ENCODE measurements around the gene BSDC1. TPM values are rescaled to one million over a fixed set of nuclear protein-coding genes. Genes with fewer than 3 reads are reported as not detected.

Gene BSDC1
- polyA plus RNA-seq, 1 of the 3 experiments (the other 2 are of a cell fraction), result 51.0 TPM

DNA sequence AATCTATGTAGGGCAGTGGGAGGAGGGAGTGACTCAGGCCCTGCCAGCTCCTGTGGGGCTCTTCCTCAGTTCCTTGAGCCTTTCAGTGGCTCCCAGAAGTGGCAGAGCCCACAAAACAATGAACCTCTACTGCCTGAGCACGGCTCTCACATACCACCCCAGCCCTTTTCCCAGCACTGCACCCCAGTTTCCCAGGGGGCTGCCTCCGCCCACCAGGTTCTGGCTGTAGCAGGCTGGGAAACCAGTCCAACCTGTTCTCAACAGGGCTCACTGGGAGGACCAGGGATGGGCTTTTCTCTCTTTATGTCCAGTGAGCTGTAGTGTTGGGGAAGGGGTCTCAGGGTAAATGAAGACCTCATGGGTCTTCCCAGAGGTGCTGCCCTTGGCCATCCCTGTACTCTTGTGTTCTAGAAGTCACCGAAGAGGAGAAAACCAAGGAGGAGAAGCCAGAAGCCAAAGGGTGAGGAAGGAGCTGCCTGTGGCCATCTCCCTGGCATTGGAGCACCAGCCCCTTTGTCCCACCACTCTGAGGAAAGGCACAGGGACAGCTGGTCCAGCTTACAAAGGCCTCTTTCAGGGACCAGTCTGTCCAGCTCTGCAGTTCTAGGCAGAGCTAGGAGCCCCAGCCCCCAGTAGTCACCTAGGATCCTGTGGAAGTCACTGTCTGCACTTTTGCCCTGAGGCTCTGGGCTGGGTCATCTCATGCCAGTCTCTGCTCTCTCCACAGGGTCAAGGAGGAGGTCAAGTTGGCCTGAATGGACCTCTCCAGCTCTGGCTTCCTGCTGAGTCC, 61.8 kb downstream of the BSDC1 start:
- no peak overlapping the region for H3K4me2 ChIP-seq
- CTCF ChIA-PET, result interaction anchor here (1.0 to 3.0 kb wide), 5 partner anchors 11 to 116 kb away, joined by 3 to 7 read pairs (median 4); no protein-coding TSS in a partner anchor

DNA sequence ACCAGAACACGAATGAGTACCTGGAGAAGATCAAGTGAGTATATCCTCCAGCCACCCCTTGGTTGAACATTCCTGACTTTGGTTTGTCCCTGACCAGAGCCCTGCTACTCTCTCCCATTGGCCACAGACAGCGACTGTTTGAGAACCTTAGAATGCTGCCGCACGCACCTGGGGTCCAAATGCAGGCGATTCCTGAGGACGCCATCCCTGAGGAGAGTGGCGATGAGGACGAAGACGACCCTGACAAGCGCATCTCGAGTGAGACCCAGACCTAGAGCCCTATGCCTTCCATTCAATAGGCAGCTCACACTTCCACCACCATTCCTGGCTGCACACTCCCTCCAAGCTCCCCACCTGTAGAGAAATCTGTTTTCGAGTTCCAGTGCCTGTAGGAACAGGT, 62.7 kb downstream of the BSDC1 start:
- CTCF ChIA-PET, result interaction anchor here (1.0 to 3.0 kb wide), 4 partner anchors 10 to 91 kb away, joined by 3 to 7 read pairs (median 4); no protein-coding TSS in a partner anchor
- H3K36me3 ChIP-seq (replicated peaks in 1 of 2; ENCODE audit: control insufficient read depth in 1 of 2, insufficient read depth in 2 of 2, low read length in 1 of 2), result peaks cover 31 to 70% of the 10 kb centered on the region in 2 experiments

More for the DNA sequence above, 61.8 kb downstream of the BSDC1 start:
- 100% methylated on average over 3 of the region's 3 CpGs for WGBS (ENCODE audit: low lambda C conversion rate)
- Histone ChIP-seq H3K4me1 (ENCODE audit: control insufficient read depth in 1 of 2, insufficient read depth in 2 of 2, low read depth in 1 of 2, low read length in 1 of 2) (peaks cover 8 to 31% of the 10 kb centered on the region in 2 experiments; a peak in 3 of 4 replicates), H3K27ac (ENCODE audit: low read depth in 2 of 2, low read length in 1 of 2) (peak overlapping the region in 1 of 2 experiments; percentile 28; a peak in 1 of 4 replicates), H3K79me2 (ENCODE audit: insufficient read depth) (peaks cover 44% of the 10 kb centered on the region), H3K9ac (no peak overlapping the region), H3K27me3 (ENCODE audit: insufficient read depth) (no peaks in the 10 kb centered on the region), H3K4me3 (ENCODE audit: low read depth in 2 of 2, low read length in 1 of 2) (no peak overlapping the region), H4K20me1 (ENCODE audit: insufficient read depth) (peaks cover 39% of the 10 kb centered on the region), H2AFZ (ENCODE audit: low read depth) (no peak overlapping the region), H3K9me2 (no peaks in the 10 kb centered on the region), H3K36me3 (replicated peaks in 1 of 2; ENCODE audit: control insufficient read depth in 1 of 2, insufficient read depth in 2 of 2, low read length in 1 of 2) (peaks cover 28 to 63% of the 10 kb centered on the region in 2 experiments), H3K9me3 (no peaks in the 10 kb centered on the region), H3F3A (replicated peaks; ENCODE audit: insufficient read depth) (peaks cover 30% of the 10 kb centered on the region)
- no peak for TF ChIP-seq GATA2 (CRISPR knock-in tag; IDR thresholded peaks at IDR 0.05)
- DNase-seq, result no peak
- POLR2A ChIA-PET, result interaction anchor here (0.6 to 1.8 kb wide), 7 partner anchors 11 to 116 kb away, joined by 3 to 7 read pairs (median 3); no protein-coding TSS in a partner anchor

More for the DNA sequence above, 62.7 kb downstream of the BSDC1 start:
- Histone ChIP-seq H3K9me3 (no peaks in the 10 kb centered on the region), H3K9ac (no peak overlapping the region), H3K79me2 (ENCODE audit: insufficient read depth) (peaks cover 44% of the 10 kb centered on the region), H3K27me3 (ENCODE audit: insufficient read depth) (no peaks in the 10 kb centered on the region), H3F3A (replicated peaks; ENCODE audit: insufficient read depth) (peaks cover 30% of the 10 kb centered on the region), H3K4me1 (ENCODE audit: control insufficient read depth in 1 of 2, insufficient read depth in 2 of 2, low read depth in 1 of 2, low read length in 1 of 2) (peaks cover 8 to 27% of the 10 kb centered on the region in 2 experiments; a peak in 3 of 4 replicates), H3K9me2 (no peaks in the 10 kb centered on the region), H3K4me3 (ENCODE audit: low read depth in 2 of 2, low read length in 1 of 2) (no peak overlapping the region), H2AFZ (ENCODE audit: low read depth) (no peak overlapping the region), H3K4me2 (no peak overlapping the region), H4K20me1 (ENCODE audit: insufficient read depth) (peaks cover 39% of the 10 kb centered on the region), H3K27ac (ENCODE audit: low read depth in 2 of 2, low read length in 1 of 2) (no peak overlapping the region)
- whole genome bisulfite sequencing (ENCODE audit: low lambda C conversion rate), result 95% methylated on average over 12 of the region's 12 CpGs
- DNase-seq, result no peak
- TF ChIP-seq, protein P1, sequence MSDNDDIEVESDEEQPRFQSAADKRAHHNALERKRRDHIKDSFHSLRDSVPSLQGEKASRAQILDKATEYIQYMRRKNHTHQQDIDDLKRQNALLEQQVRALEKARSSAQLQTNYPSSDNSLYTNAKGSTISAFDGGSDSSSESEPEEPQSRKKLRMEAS (IDR thresholded peaks at IDR 0.05; ENCODE audit: low read depth), result no peak
- TF ChIP-seq JUND (IDR thresholded peaks at IDR 0.05) (no peak), CHD2 (IDR thresholded peaks at IDR 0.05; ENCODE audit: low read length, partially characterized antibody) (no peak), RXRA (IDR thresholded peaks at IDR 0.05; ENCODE audit: borderline replicate concordance, low read depth) (no peak), RCOR1 (IDR thresholded peaks at IDR 0.05; ENCODE audit: low read length) (no peak), SMC3 (IDR thresholded peaks at IDR 0.05; ENCODE audit: low read depth, low read length) (no peak)
- TF ChIP-seq, protein P2, sequence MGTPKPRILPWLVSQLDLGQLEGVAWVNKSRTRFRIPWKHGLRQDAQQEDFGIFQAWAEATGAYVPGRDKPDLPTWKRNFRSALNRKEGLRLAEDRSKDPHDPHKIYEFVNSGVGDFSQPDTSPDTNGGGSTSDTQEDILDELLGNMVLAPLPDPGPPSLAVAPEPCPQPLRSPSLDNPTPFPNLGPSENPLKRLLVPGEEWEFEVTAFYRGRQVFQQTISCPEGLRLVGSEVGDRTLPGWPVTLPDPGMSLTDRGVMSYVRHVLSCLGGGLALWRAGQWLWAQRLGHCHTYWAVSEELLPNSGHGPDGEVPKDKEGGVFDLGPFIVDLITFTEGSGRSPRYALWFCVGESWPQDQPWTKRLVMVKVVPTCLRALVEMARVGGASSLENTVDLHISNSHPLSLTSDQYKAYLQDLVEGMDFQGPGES (IDR thresholded peaks at IDR 0.05; ENCODE audit: low read depth, low read length), result no peak
- POLR2A ChIA-PET, result interaction anchor here (0.6 to 1.8 kb wide), 5 partner anchors 10 to 84 kb away, joined by 3 to 7 read pairs (median 4); no protein-coding TSS in a partner anchor

All from SK-N-SH (cell line).